ENCODE results near the gene TLCD1. TPM values are rescaled to one million over a fixed set of nuclear protein-coding genes. Genes with fewer than 3 reads are reported as not detected.

TLCD1 gene
- total and polyA plus RNA-seq, 2 donors (not counting 3 experiments of a cell fraction or from before 2014, with no cell fraction given) = 2.6 to 6.8 TPM

DNA sequence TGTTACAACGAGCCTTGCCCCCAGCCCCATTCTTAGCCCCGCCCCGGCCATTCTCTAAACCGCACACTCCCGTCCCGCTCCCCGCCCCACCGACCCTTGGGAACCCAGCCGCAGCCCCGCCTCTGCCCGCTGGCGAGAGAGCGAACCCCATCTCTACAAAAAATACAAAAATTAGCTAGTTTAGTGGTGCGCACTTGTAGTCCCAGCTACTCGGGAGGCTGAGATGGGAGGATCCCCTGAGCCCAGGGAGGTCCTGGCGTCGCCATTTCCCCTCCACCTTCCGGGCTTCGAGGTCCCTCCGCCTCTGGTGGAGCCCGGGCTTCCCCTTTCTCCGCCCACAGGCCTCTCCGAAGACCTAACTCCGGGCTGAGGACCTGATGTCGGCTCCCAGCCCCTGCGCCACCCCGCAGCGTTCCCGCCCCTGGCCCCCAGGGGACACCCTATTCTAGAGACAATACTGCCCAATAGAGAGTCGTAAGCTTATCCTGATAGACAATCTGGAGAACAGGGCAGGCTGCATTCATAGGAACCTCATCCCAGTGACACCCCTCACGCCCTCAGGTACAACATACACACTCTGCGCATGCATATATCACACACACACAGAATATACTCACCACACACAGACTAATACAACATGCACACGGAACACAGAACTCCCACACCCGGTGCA, 13.9 kb downstream of the TLCD1 start:
- POLR2A ChIA-PET = interaction anchor here (1.6 kb wide), 1 partner anchor 7 kb away, joined by 12 read pairs; the partner anchor contains the start of gene RPL23A
- H3K9ac ChIP-seq (replicated peaks; ENCODE audit: extremely low read depth, insufficient read depth, low read length) = no peak overlapping the region
- TF ChIP-seq POLR2A (IDR thresholded peaks at IDR 0.05; ENCODE audit: low read depth, low read length) (no peak), GATA2 (IDR thresholded peaks at IDR 0.05; ENCODE audit: insufficient read depth, insufficient read length, low read depth, low read length) (no peak), POLR2AphosphoS5 (IDR thresholded peaks at IDR 0.05; ENCODE audit: insufficient read depth, low read depth, low read length) (no peak), FOS (IDR thresholded peaks at IDR 0.05; ENCODE audit: borderline replicate concordance, insufficient read depth, low read length) (no peak)
- TF ChIP-seq, protein P1, sequence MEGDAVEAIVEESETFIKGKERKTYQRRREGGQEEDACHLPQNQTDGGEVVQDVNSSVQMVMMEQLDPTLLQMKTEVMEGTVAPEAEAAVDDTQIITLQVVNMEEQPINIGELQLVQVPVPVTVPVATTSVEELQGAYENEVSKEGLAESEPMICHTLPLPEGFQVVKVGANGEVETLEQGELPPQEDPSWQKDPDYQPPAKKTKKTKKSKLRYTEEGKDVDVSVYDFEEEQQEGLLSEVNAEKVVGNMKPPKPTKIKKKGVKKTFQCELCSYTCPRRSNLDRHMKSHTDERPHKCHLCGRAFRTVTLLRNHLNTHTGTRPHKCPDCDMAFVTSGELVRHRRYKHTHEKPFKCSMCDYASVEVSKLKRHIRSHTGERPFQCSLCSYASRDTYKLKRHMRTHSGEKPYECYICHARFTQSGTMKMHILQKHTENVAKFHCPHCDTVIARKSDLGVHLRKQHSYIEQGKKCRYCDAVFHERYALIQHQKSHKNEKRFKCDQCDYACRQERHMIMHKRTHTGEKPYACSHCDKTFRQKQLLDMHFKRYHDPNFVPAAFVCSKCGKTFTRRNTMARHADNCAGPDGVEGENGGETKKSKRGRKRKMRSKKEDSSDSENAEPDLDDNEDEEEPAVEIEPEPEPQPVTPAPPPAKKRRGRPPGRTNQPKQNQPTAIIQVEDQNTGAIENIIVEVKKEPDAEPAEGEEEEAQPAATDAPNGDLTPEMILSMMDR (IDR thresholded peaks at IDR 0.05; ENCODE audit: extremely low read depth in 1 of 2, insufficient read depth in 1 of 2, low read depth in 1 of 2, low read length in 2 of 2) = no peak
- intact Hi-C loops (cut with micrococcal nuclease) = loop anchor here (5.0 kb wide), 1 partner anchor 50 kb away; the partner anchor contains the start of genes SDF2 and SUPT6H
- H3K27me3 ChIP-seq (ENCODE audit: control insufficient read depth in 2 of 2, insufficient read depth in 2 of 2, low read length in 2 of 2) = no peaks in the 10 kb centered on the region
- H3K9me3 ChIP-seq (replicated peaks; ENCODE audit: control insufficient read depth, insufficient read depth, low read length) = no peaks in the 10 kb centered on the region
- peaks cover 6% of the 10 kb centered on the region for H3K79me2 ChIP-seq (ENCODE audit: control insufficient read depth, insufficient read depth, low read length)
- DNase-seq (ENCODE audit: low read depth, low spot score) = no peak
- dilution Hi-C loops (cut with MboI; ENCODE audit: extremely low pct_ligation_motif_present, low sequenced_read_pairs) = no loop called here
- H3K4me2 ChIP-seq (ENCODE audit: insufficient read depth, low read length) = peak overlapping the region; percentile 23
- H4K20me1 ChIP-seq (replicated peaks; ENCODE audit: control insufficient read depth, extremely low read depth, insufficient read depth, low read length) = no peaks in the 10 kb centered on the region
- peaks cover 0 to 11% of the 10 kb centered on the region in 2 experiments for H3K36me3 ChIP-seq (ENCODE audit: control insufficient read depth in 2 of 2, extremely low read depth in 1 of 2, insufficient read depth in 2 of 2, low read length in 2 of 2)
- BruUV-seq (replicated peaks) = no TSS peak
- no peak overlapping the region for H3K27ac ChIP-seq (ENCODE audit: insufficient read depth, low read depth, low read length)
- FAIRE-seq = peak; percentile 47
- H3K4me3 ChIP-seq (replicated peaks in 1 of 3; ENCODE audit: insufficient read depth in 1 of 3, low read depth in 1 of 3, low read length in 3 of 3) = peak overlapping the region in 1 of 3 experiments; percentile 35
- peaks cover 14% of the 10 kb centered on the region for H3K4me1 ChIP-seq (ENCODE audit: control insufficient read depth, extremely low read depth, insufficient read depth, low read length)
- no peaks in the 10 kb centered on the region for H3K9me1 ChIP-seq (replicated peaks; ENCODE audit: control insufficient read depth, extremely low read depth, insufficient read depth, low read length)
- peak overlapping the region; percentile 11 for H2AFZ ChIP-seq (ENCODE audit: low read depth, low read length)
- CTCF ChIA-PET = interaction anchor here (0.7 to 5.2 kb wide), 3 partner anchors 14 to 190 kb away, joined by 3 to 21 read pairs (median 5); partner anchors contain the start of gene TLCD1
